ENCODE measurements around the gene UBE2C. TPM values are rescaled to one million over a fixed set of nuclear protein-coding genes. Genes with fewer than 3 reads are reported as not detected.
A peak's percentile ranks its signal among the peaks of the same experiment; 100 is the strongest.

The UBE2C gene
- total RNA-seq, 2 experiments from 2014 or later, result 0.52 to 0.64 TPM

- Mint-ChIP-seq H3K36me3 (ENCODE audit: low read depth) (no peaks in the 10 kb centered on the region), H3K4me3 (peak overlapping the region; percentile 67), H3K9me3 (no peaks in the 10 kb centered on the region), H3K27me3 (no peaks in the 10 kb centered on the region), H3K27ac (peak overlapping the region; percentile 7), H3K4me1 (ENCODE audit: low read depth) (peaks cover 16% of the 10 kb centered on the region)
- DNase-seq, result no peak
- ATAC-seq (ENCODE audit: poor library complexity), result no peak
- no peaks in the 10 kb centered on the region for H3K36me3 ChIP-seq (ENCODE audit: insufficient read depth, low read length)
- H3K4me3 ChIP-seq (ENCODE audit: low read length), result no peak overlapping the region
- intact Hi-C loops (cut with DNase I, micrococcal nuclease), result no loop called here
- no peaks in the 10 kb centered on the region for H3K27me3 ChIP-seq (ENCODE audit: control insufficient read depth in 1 of 2, insufficient read depth in 2 of 2, low read length in 2 of 2)
- POLR2A ChIA-PET, result interaction anchor here (0.8 to 2.4 kb wide), 3 partner anchors 22 to 101 kb away, joined by 4 to 11 read pairs (median 8); partner anchors contain the start of genes ACOT8 and ZSWIM3
- no peak overlapping the region for H3K27ac ChIP-seq (ENCODE audit: low read depth in 1 of 2, low read length in 2 of 2)
- CTCF ChIA-PET, result interaction anchor here (1.5 kb wide), 1 partner anchor 135 kb away, joined by 4 read pairs; no protein-coding TSS in a partner anchor
- peaks cover 25% of the 10 kb centered on the region for H3K4me1 ChIP-seq (ENCODE audit: insufficient read depth, low read length)
- TF ChIP-seq, protein P1, sequence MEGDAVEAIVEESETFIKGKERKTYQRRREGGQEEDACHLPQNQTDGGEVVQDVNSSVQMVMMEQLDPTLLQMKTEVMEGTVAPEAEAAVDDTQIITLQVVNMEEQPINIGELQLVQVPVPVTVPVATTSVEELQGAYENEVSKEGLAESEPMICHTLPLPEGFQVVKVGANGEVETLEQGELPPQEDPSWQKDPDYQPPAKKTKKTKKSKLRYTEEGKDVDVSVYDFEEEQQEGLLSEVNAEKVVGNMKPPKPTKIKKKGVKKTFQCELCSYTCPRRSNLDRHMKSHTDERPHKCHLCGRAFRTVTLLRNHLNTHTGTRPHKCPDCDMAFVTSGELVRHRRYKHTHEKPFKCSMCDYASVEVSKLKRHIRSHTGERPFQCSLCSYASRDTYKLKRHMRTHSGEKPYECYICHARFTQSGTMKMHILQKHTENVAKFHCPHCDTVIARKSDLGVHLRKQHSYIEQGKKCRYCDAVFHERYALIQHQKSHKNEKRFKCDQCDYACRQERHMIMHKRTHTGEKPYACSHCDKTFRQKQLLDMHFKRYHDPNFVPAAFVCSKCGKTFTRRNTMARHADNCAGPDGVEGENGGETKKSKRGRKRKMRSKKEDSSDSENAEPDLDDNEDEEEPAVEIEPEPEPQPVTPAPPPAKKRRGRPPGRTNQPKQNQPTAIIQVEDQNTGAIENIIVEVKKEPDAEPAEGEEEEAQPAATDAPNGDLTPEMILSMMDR (IDR thresholded peaks at IDR 0.05), result no peak
- H3K9me3 ChIP-seq (ENCODE audit: control insufficient read depth in 1 of 2, insufficient read depth in 1 of 2, low read length in 2 of 2), result no peaks in the 10 kb centered on the region
These were observed 22.3 kb downstream of the UBE2C start for GRCh38 chr20:45834797-45835161.

DNA sequence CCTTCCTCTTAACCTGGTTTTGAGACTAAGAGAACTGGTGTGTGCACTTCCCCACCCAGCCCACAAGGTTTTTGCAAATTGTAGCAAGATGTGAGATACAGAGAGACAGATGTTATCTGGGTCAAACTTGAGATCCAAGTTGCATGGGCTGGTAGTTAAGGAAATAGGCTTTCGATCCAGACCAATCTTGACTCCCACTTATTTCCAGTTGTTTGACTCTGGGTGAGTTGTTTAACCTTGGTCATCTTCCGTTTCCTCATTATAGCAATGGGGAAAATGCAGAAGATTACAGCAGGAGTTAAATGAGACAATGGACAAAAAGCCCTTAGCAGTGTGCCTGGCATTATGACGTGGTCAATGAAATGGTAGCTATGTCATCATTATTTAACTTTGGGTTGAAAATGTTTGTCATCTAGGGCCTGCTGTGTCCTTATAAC lies 22.9 kb downstream of the UBE2C start:
- Mint-ChIP-seq H3K36me3 (ENCODE audit: low read depth) (no peaks in the 10 kb centered on the region), H3K9me3 (no peaks in the 10 kb centered on the region), H3K4me1 (ENCODE audit: low read depth) (peaks cover 16% of the 10 kb centered on the region), H3K4me3 (peak overlapping the region; percentile 67), H3K27me3 (no peaks in the 10 kb centered on the region), H3K27ac (no peak overlapping the region)
- Histone ChIP-seq H3K27me3 (ENCODE audit: control insufficient read depth in 1 of 2, insufficient read depth in 2 of 2, low read length in 2 of 2) (no peaks in the 10 kb centered on the region), H3K36me3 (ENCODE audit: insufficient read depth, low read length) (no peaks in the 10 kb centered on the region), H3K9me3 (ENCODE audit: control insufficient read depth in 1 of 2, insufficient read depth in 1 of 2, low read length in 2 of 2) (no peaks in the 10 kb centered on the region), H3K27ac (ENCODE audit: low read depth in 1 of 2, low read length in 2 of 2) (no peak overlapping the region), H3K4me1 (ENCODE audit: insufficient read depth, low read length) (peaks cover 25% of the 10 kb centered on the region), H3K4me3 (ENCODE audit: low read length) (no peak overlapping the region)
- DNase-seq (no peak), ATAC-seq (ENCODE audit: poor library complexity) (no peak)
- intact Hi-C loops (cut with DNase I, micrococcal nuclease), result no loop called here
- TF ChIP-seq, protein P1 (IDR thresholded peaks at IDR 0.05), result no peak
- CTCF ChIA-PET, result no interaction called here
- POLR2A ChIA-PET, result no interaction called here

- no peaks in the 10 kb centered on the region for H3K36me3 Mint-ChIP-seq (ENCODE audit: low read depth)
- H3K4me1 ChIP-seq (ENCODE audit: insufficient read depth, low read length), result peaks cover 25% of the 10 kb centered on the region
- CTCF ChIA-PET, result no interaction called here
- TF ChIP-seq, protein P1 (IDR thresholded peaks at IDR 0.05), result no peak
- intact Hi-C loops (cut with DNase I, micrococcal nuclease), result no loop called here
- peaks cover 16% of the 10 kb centered on the region for H3K4me1 Mint-ChIP-seq (ENCODE audit: low read depth)
- H3K36me3 ChIP-seq (ENCODE audit: insufficient read depth, low read length), result no peaks in the 10 kb centered on the region
- ATAC-seq (ENCODE audit: poor library complexity), result no peak
- POLR2A ChIA-PET, result no interaction called here
- DNase-seq, result no peak
- no peaks in the 10 kb centered on the region for H3K27me3 Mint-ChIP-seq
- no peaks in the 10 kb centered on the region for H3K27me3 ChIP-seq (ENCODE audit: control insufficient read depth in 1 of 2, insufficient read depth in 2 of 2, low read length in 2 of 2)
- H3K9me3 ChIP-seq (ENCODE audit: control insufficient read depth in 1 of 2, insufficient read depth in 1 of 2, low read length in 2 of 2), result no peaks in the 10 kb centered on the region
- no peak overlapping the region for H3K27ac Mint-ChIP-seq
- H3K4me3 Mint-ChIP-seq, result peak overlapping the region; percentile 67
- H3K9me3 Mint-ChIP-seq, result no peaks in the 10 kb centered on the region
- no peak overlapping the region for H3K27ac ChIP-seq (ENCODE audit: low read depth in 1 of 2, low read length in 2 of 2)
- H3K4me3 ChIP-seq (ENCODE audit: low read length), result no peak overlapping the region
These were observed 23.4 kb downstream of the UBE2C start for GRCh38 chr20:45835825-45836224.
